Raji (cell line): ENCODE results near the gene TREML1.

ENCODE experiments used
- POLR2A ChIP-seq: IDR thresholded peaks from 2 replicates; pipeline ENCODE4 v1.6.1; 2011; ENCODE audit warnings: low read depth, low read length, control low read depth; ENCODE audit not compliant: insufficient read depth

The TREML1 gene

GRCh38 chr6:41125282-41125681 is 28.9 kb downstream of the TREML1 start:
- no peak for TF ChIP-seq POLR2A

GRCh38 chr6:41122918-41123317 is 31.2 kb downstream of the TREML1 start:
- no peak for TF ChIP-seq POLR2A

DNA sequence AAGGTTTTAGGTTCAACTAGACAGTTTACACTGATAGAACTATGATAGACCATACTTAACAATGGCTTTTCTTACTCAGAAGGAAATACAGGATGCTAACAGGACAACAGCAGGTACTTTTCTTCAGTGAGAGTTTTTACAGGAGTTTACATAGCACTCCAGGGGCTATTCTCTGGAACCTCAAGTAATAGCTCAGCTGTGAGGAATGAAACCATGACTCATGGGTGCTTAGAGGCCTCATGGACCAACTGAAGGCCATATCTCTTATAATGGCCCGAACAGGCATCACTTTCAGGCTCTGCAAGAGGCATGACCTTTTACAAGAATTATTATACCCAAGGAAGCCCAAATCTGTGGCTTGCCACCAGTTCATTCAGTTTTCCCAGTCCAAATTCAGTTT is 31.8 kb downstream of the TREML1 start:
- TF ChIP-seq POLR2A, result no peak

GRCh38 chr6:41120058-41120457 is 34.1 kb downstream of the TREML1 start:
- TF ChIP-seq POLR2A, result no peak

GRCh38 chr6:41119508-41119907 is 34.6 kb downstream of the TREML1 start:
- TF ChIP-seq POLR2A, result no peak

DNA sequence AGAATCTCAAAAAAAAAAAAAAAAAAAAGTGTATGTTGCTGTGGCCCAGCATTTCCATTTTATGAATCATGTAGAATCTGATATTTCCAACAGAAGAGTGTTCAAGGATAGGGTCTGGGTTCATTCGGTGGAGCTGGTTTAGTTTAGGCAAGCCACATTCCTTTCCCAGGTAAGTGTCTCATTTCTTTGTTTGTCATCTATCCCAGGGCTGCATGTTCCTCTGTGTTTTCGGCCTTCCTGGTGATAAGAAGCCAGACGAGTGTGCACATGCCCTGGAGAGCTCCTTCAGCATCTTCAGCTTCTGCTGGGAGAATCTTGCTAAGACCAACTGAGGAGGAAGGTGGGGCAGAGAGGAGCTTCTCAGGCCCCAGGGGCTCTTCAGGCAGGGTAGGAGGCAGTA is 43.1 kb downstream of the TREML1 start:
- TF ChIP-seq POLR2A, result no peak

- no peak for TF ChIP-seq POLR2A
These were observed 50.3 kb downstream of the TREML1 start for GRCh38 chr6:41103847-41104246.

- no peak for TF ChIP-seq POLR2A
These were observed 53.3 kb downstream of the TREML1 start for GRCh38 chr6:41100871-41101287.
